Measurements from ENCODE around the gene TRAPPC5.

TRAPPC5 gene

DNA sequence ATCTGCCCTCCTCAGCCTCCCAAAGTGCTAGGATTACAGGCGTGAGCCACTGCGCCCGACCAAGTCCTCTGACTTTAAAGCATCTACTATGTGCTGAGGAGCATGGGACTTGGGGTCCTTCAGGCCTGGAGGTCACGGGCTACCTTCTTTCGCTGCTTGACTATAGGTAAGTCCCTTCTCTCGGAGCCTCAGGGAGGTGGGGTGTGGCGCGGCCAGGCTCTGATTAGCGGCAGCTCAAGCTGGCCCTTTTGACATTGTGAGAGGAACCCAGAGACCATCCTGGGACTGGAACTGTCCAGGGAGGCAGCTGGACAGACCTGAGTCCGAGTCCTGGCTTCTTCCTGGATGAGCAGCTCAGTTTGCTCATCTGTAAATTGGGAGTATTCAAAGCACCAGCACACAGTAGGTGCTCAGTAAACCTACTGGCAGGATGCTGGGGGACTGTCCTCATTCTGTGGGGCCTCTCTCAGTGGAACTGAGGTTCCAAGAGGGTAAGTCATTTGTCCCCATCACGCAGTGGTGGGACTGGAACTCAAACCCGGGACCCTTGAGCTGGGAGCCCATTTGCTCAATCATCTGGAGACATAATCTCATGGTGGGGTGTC, 20.5 kb downstream of the TRAPPC5 start:
- no peak for DNase-seq (ENCODE audit: low spot score)

DNA sequence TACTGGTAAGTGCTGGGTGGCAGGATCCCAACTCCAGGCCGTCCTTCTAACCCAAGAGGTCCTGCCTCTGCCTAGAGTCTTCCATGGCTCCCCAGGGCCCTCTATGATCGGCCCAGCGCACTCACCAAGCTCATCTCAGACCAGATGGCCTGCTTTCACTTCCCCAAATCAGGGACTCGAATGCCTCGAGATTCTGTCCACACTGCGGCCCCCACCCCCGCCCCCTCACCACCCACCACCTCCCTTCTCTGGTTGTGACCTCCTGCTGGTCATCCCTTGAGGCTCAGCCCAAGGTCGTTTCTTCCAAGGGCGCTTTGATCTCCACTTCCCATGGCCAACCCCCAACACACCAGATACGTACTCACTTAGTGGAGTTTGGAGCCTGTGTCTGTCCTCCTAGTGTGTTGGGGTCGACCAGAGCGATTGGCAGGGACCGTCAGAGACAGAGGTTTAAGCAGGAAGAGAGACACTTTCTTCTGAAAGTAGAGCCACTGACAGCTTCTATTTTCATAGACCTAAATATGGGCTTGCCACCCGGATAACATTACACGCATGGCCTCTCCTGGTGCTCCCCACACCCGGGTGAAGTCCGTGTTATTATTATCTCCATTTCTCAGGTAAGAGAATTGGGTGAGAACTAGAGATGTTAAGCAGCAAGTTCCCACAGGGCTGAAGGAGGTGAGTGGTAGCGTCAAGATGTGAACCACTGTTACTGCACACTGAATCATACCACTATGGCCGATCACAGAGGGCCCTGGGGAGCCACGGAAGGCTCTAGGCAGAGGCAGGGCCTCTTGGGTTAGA, 21.2 kb downstream of the TRAPPC5 start, which contains the start of gene FCER2:
Gene FCER2, minus strand, starts transcription at position 478 of the 804 bp plus-strand sequence. CDS start 2,371 bp downstream, outside the sequence.
- DNase-seq (ENCODE audit: low spot score) = no peak

DNA sequence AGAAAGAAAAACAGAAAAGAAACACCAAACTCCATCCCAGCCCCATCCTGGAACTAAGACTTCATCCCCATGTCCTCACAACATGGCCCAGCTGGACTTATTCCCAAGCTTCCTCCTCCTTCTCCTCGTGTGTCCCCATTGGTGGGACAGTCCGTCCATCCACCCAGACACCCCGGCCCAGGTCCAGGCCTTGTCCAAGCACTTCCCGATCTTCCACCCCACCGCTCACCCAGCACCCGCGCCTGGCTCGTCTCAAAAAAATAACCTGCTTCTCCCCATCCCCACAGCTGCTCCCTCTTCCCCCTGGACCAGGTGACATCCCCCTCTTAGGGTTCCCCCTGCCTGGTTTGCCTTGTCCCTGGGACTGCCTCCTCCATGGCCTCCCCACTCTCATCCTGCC, 22.7 kb downstream of the TRAPPC5 start:
- no peak for DNase-seq (ENCODE audit: low spot score)

DNA sequence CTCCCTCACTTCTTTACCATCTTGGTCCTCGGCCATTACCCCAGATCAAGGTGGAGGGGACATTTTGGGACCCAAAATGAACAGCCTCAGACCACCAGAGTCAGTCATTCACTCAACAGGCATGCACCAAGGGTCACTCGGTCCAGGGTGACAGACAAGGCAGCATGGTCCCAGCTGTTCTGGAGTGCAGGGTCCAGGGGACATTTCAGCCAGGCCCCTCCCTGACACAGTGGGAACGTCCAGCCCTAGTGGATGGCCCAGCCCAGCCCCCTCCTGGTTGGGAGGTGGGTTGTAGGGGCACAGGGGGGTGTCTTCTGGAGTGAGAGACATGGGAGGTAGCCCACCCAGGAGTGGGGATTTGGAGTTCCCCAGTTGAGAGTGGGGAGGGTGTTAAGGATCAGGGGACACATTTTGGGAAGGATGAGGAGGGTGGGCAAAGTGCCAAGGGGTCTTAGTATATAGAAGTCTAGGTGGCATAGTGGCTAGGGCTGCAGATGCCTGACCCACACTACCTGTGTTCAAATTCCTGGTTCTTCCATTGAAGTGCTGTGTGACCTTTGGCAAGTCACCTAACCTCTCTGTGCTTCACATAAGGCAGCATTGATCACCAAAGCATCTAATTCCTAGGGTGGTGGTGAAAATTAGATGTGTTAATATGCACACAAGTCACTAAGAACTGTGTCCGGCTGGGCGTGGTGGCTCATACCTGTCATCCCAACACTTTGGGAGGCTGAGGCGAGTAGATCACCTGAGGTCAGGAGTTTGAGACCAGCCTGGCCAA, 23.8 kb downstream of the TRAPPC5 start:
- DNase-seq (ENCODE audit: low spot score) = no peak

DNA sequence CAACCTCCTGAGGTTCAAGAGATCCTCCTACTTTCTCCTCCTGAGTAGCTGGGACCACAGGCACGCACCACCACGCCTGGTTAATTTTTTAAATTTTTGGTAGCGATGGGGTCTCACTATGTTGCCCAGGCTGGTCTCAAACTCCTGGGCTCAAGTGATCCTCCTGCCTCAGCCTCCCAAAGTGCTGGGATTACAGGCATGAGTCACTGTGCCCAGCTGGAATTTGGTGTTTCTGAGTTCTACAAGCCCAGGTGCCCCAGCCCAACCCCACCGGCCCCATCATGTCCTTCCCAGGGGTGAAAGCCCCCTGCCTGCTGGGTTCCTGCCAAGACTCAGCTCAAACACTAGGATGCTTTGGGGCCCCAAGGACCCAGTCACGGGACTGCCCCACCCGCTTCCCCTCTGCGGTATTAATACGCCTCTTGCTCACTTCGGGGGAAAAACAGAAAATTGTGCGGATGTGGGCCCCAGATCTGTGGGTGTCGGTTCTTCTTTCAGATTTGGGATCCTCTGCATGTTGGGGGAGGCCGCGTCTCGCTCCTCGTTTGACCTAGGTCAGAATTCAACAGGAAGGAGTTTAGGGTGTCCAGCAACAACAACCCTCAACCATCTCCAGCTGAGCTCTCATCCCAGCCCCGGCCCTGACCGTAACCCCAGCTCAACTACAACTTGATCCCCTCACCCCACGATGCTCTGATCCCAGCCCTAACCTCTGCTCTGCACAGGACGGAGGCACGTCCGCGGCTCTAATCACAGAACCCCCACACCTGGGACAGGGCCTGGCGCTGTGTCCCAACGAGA, 25.0 kb downstream of the TRAPPC5 start:
- no peak for DNase-seq (ENCODE audit: low spot score)

DNA sequence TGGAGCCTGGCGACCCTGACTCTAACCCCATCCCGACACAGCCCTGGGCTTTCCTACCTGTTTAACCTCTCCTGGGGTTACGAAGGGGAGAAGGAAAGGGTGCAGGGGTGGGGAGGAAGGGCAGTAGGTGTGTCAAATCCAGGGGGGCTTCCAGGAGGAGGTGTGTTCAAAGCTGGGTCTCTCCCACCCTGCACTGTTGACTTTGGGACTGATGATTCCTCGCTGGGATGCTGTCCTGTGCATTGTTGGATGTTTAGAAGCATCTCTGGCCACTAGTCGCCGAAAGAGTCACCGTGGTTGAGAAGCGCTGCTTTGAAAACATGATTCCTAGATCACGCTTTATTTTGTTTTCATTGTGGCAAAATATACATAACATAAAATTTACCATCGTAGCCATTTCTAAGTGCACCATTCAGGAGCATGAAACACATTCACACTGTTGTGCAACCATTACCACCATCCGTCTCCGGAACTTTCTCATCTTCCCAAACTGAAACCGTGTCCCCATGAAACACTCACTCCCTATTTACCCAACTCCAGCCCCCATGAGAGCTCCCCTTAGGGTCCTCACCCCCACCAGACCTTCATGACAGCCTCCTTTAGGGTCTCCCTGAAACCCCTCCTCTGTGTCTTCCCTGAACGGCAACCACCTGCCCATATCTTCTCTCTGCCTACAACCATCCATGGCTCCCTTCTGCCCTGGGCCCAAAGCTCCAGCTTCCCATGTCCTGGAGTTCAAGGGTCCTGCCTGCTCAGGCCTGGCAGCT, 25.7 kb downstream of the TRAPPC5 start:
- no peak for DNase-seq (ENCODE audit: low spot score)

DNA sequence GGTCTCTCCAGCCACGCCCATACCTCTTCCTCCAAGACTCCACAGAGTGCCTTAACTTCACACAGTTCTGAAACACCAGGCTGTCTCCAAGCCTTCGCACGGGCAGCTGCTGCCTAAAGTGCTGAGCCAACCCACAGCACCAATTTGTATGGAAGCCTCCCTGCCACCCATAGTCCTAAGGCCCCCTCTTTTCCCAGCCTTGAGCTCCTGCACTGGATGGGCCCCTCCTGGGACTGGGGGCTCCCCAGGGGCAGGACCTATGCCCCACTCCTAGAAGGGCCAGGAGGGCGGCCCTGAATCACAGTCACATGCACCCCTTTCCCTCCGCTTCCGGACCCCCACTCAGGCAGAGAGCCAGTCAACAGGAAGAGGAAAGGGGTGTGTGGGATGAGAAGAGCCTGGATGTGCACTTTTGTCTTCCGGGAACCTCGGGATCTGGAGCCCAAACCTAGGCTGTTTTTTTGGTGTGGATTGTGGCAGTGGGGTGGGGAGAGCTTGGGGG, 26.4 kb downstream of the TRAPPC5 start:
- DNase-seq (ENCODE audit: low spot score) = no peak

DNA sequence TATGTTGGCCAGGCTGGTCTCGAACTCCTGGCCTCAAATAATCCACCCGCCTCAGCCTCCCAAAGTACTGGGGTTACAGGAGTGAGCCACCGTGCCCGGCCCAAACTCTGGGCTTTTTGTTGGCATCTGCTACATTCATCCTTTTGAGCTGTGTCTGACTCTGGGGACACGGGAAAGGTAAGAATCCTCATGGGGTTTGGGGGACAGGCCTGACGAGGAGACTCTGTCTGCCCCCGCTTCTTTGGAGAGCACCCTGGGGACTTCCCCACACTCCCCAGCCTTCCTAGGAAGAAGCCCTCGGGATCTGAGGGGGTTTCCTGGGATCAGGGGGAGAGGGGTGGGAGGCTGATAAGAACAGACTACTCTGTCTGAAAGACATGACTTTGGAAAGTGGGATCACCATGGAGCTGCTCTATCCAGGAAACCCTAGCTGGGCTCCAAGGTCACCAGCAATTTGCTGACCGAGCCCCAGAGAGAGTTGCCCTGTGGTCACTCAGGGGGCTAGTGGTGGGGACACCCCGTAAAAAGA, 29.4 kb downstream of the TRAPPC5 start:
- no peak for DNase-seq (ENCODE audit: low spot score)

DNA sequence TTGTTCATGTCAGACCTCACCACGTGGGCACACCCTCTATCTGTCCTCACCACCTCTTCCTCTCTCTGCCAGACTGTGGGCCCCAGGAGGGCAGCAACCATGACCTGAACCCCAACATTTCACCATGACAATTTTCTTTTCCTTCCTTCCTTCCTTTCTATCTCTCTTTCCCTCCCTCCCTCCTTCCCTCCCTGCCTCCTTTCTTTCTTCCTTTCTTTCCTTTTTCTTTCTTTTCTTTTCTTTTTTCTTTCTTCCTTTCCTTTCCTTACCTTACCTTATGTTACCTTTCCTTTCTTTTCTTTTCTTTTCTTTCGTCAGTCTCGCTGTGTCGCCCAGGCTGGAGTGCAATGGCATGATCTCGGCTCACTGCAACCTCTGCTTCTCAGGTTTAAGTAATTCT, 30.0 kb downstream of the TRAPPC5 start:
- no peak for DNase-seq (ENCODE audit: low spot score)

DNA sequence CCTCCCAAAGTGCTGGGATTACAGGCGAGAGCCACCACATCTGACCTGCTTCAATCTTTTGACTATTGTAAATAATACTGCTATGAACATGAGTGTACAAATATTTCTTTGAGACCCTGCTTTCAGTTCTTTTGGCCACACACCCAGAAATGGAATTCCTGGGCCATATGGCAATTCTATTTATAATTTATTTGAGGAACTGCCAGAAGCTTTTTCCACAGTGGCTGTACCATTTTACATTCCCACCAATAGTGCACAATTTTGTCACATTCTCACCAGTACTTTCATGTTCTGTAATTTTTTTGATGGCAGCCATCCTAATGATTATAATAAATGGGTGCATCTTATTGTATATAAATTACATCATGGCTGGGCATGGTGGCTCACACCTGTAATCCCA, 35.0 kb downstream of the TRAPPC5 start:
- DNase-seq (ENCODE audit: low spot score) = no peak

DNA sequence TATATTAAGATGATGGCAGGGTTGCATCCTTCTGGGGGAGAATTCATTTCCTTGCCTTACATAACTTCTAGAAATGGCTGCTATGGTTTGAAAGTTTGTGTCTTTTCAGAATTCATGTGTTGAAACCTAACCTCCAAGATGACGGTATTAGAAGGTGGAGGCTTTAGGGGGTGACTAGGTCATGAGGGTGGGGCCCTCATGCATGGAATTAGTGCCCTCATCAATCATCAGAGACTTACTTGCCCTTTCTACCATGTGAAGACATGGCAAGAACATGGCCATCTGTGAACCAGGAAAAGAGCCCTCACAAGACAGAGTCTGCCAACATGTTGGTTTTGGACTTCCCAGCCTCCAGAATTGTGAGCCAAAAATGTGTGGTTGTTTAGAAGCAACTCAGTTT, 36.1 kb downstream of the TRAPPC5 start:
- no peak for DNase-seq (ENCODE audit: low spot score)

DNA sequence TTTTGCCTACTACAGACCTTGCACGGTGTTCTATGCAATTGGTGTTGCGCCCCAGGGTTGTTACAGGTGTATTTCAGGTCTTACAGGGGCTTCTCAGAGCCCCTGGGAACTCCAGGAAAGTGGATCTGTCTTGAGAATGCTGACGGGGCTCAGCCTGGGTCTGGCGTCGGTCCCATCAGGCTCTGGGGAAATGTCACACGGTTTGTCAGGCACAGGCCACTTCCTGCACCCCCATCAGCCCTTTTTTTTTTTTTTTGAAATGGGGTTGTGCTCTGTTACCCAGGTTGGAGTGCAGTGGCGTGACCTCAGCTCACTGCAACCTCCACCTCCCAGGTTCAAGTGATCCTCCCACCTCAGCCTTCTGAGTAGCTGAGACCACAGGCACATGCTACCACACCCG, 38.0 kb downstream of the TRAPPC5 start:
- DNase-seq (ENCODE audit: low spot score) = no peak

DNA sequence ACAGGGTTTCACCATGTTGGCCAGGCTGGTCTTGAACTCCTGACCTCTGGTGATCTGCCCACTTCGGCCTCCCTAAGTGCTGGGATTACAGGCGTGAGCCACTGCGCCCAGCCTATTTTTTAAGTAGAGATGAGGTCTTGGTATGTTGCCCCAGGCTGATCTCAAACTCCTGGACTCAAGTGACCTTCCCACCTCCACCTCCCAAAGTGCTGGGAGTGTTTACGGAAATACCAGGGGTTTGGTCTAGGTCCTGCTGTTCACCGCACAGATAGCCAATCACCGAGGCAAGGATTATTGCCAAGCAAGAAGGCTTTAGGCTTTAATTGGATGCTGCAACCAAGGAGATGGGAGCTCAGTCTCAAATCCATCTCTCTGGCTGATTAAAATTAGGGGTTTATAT, 39.7 kb downstream of the TRAPPC5 start:
- no peak for DNase-seq (ENCODE audit: low spot score)

DNA sequence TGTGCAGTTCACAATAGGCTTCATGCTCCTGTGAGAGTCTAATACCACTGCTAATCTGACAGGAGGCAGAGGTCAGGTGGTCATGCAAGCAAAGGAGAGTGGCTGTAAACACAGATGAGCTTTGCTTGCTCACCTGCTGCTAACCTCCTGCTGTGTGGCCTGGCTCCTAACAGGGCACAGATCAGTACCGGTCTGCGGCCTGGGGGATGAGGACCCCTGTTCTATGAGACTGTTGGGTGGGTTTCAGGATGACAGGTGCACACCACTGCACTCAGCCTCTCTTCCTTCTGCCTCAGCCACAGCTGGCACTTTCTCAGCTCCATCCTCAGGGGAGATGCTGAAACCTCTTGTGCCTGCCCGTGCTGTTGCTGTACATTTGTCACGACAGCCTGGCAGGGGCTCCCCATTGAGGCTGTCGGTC, 41.6 kb downstream of the TRAPPC5 start:
- DNase-seq (ENCODE audit: low spot score) = no peak

DNA sequence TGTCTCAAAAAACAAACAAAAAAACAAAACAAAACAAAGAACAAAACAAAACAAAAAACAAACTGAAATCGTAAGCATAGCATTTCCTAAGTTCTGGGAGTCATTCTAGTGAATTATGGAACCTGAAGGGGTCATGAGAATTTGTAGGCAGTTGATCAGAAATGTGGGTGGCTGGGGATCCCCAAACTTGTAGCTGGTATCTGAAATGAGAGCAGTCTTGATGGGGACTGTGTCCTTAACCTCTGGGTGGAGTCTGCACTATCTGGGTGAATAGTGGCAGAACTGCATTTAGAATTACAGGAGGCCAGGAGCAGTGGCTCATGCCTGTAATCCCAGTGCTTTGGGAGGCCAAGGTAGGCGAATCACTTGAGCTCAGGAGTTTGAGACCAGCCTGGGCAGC, 45.2 kb downstream of the TRAPPC5 start:
- no peak for DNase-seq (ENCODE audit: low spot score)

DNA sequence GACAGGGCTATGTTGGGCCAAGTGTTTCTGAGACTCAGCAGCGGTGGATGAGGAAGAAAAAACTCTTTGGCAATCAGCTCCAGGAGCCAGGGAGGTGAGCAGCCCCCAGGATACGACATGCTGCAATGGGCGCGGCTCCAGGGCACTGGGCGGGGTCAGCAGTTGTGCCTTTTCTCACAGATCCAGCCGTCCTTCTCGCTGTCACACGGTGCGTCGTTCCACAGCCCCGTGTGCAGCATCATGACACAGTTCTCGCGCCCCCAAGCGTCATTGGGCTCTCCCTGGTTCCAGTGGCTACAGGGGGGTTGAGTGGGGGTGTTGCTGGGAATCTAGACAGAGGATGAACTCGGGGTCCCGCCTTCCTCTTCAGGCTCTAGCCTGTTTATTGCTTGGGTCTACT, 48.6 kb downstream of the TRAPPC5 start:
- DNase-seq (ENCODE audit: low spot score) = no peak

DNA sequence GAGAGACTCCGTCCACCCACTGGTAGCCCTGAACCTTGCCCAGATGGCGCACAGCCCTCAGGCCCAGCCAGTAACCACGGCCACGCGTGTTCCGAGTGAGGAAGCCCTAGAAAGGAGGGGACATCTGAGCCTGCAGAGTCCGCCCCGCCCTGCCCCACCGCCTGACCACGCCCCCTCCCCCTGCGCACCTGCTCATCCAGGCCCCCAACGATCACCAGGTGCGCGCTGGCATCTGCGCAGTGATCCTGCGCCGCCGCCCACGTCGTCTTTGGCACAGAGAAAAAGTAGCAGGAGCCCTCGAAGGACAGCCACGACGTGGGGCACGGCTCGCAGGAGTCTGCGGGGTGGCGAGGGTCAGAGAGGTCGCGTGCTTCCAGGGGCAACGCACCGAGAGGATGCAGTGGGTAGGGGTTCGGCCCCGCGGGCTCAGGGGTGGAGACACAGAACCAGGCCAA, 49.2 kb downstream of the TRAPPC5 start:
- no peak for DNase-seq (ENCODE audit: low spot score)

DNA sequence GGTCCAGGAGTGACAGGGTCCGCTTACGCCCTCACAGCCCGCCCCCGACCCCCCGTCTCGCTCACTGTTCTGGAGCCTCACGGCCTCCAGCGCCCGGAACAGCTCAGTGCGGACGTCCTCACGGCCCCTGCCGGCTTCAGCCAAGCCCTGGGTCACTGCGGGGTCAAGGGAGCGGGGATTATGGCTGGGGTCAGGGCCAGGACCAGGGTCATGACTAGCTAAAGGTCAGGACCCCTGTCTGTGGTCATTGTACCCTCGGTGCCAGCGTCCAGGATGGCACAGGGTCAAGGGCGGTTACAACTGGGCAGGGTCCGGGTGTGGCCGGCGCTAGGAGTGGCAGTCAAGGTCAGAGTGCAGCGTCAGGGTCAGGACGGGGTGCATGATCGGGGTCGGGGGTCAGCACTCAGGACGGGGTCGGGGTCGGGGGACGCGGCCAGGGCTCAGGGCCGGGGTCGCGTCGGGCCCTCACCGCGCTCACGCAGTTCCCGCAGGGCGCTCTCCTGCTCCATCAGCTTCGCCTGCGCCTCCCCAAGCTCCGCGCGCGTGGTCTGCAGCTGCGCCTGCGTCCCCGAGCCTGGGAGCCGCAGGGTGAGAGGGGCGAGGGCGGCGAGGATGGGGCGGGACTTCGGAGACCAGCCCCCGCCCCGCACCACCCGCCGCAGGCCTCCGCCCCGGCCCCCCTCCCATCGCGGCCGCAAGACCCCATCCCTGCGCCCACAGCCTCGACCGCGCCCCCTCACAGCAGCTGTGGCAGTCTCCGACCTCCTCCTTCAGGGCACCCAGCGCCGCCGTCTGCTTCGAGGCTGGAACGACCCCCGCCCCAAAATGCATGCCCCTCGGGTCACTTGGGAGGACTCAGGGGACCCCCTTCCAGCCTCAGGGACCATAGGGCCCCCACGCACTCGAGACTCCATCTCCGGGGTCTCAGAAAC, 49.9 kb downstream of the TRAPPC5 start:
- DNase-seq (ENCODE audit: low spot score) = no peak

DNA sequence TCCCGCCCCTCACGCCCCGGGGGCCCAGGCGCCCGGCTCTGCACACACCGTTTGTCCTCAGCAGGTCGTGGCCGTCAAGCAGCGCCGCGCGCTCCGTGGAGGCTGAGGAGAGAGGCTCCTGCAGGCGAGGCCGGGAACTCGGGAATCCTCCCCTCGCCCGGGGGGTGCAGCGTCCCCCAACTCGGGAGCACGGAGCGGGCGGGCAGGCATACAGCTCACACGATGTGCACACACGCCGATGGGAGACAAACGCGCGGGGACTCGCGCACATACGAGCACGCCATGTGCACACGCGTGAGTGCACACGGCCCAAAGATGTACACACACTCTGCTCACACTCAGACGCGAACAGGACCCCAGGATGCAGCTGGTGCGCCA, 50.6 kb downstream of the TRAPPC5 start:
- no peak for DNase-seq (ENCODE audit: low spot score)

DNA sequence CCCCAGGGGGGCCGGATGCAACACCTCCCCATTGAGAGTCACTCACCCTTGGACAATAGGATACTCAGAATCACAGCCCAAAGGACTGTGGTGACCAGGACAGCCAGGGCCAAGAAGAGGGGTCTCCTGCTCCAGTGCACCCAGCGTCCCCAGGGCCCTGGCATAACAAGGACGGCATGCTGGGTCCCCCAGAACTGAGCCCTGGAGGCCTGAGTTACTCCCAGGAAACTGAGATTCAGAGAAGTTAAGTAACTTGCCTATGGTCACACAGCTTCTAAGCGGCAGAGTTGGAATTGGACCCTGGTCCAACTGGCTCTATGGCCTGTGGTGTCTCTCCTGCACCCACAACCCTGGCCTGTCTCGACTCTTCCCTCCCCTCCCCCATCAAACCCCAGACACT, 51.0 kb downstream of the TRAPPC5 start:
- DNase-seq (ENCODE audit: low spot score) = no peak
